HepG2 (cell line): Measurements from ENCODE around the gene USF2. TPM values are rescaled to one million over a fixed set of nuclear protein-coding genes. Genes with fewer than 3 reads are reported as not detected.

ENCODE experiments used
- DMAP1 ChIP-seq: IDR thresholded peaks from 2 replicates; pipeline ENCODE4 v1.6.1; 2016
- ETV5 ChIP-seq: IDR thresholded peaks from 2 replicates; pipeline ENCODE4 v1.6.1; 2018; ENCODE audit warnings: missing biosample characterization, missing genetic modification reagents, inconsistent platforms, borderline replicate concordance
- FOXO1 ChIP-seq: sonication (generic); formaldehyde crosslinking; IDR thresholded peaks from 2 replicates; pipeline ENCODE4 v1.4.0; 2020; ENCODE audit warnings: missing genetic modification reagents
- FOXP4 ChIP-seq: sonication (generic); formaldehyde crosslinking; IDR thresholded peaks from 2 replicates; pipeline ENCODE4 v1.4.0; 2020; ENCODE audit warnings: missing genetic modification reagents
- HNF4A ChIP-seq: sonication (generic); formaldehyde crosslinking; IDR thresholded peaks from 2 replicates; pipeline ENCODE4 v1.4.0; 2020; ENCODE audit warnings: missing genetic modification reagents
- KDM5B ChIP-seq: sonication (generic); formaldehyde crosslinking; IDR thresholded peaks from 2 replicates; pipeline ENCODE4 v1.4.0; 2020; ENCODE audit warnings: missing genetic modification reagents, mild to moderate bottlenecking, borderline replicate concordance
- MLX ChIP-seq: IDR thresholded peaks from 2 replicates; pipeline ENCODE4 v1.6.1; 2016
- PATZ1 ChIP-seq: sonication (generic); formaldehyde crosslinking; IDR thresholded peaks from 2 replicates; pipeline ENCODE4 v1.4.0; 2020; ENCODE audit warnings: missing genetic modification reagents
- PITX1 ChIP-seq: sonication (generic); formaldehyde crosslinking; IDR thresholded peaks from 2 replicates; pipeline ENCODE4 v1.5.1; 2020; ENCODE audit warnings: mild to moderate bottlenecking, missing genetic modification reagents
- RARA ChIP-seq: IDR thresholded peaks from 2 replicates; pipeline ENCODE4 v1.6.1; 2016; ENCODE audit warnings: missing genetic modification reagents, missing compliant biosample characterization
- SAP130 ChIP-seq: IDR thresholded peaks from 2 replicates; pipeline ENCODE4 v1.6.1; 2016; ENCODE audit warnings: low read depth
- SOX5 ChIP-seq: IDR thresholded peaks from 2 replicates; pipeline ENCODE4 v1.6.1; 2016; ENCODE audit warnings: borderline replicate concordance
- TFE3 ChIP-seq: IDR thresholded peaks from 2 replicates; pipeline ENCODE4 v1.6.1; 2016
- ZNF609 ChIP-seq: sonication (generic); formaldehyde crosslinking; IDR thresholded peaks from 2 replicates; pipeline ENCODE4 v1.4.0; 2020; ENCODE audit warnings: mild to moderate bottlenecking, missing genetic modification reagents, borderline replicate concordance
- ZSCAN12 ChIP-seq: sonication (generic); formaldehyde crosslinking; IDR thresholded peaks from 2 replicates; pipeline ENCODE4 v1.9.0; 2021; ENCODE audit warnings: mild to moderate bottlenecking, missing genetic modification reagents
- polyA plus RNA-seq, 8 experiments: library from polyadenylated mRNA; depleted of rRNA in 3 of 8; stranded (reverse) in 7 of 8; unstranded in 1 of 8; fragments of >200 nt; fragmentation: Illumina TruSeq in 4 of 8; extraction: Trizol in 4 of 8; gene quantifications; 2 replicates each; pipeline versions ENCODE4 v1.2.1 to v1.2.3, GENCODE V29; 2011 to 2016; ENCODE audit warnings: low read depth in 4 of 8, missing spikeins in 1 of 8, mixed read lengths in 1 of 8; ENCODE audit not compliant: insufficient read depth in 1 of 8
- total RNA-seq, 5 experiments: library from RNA; depleted of rRNA; stranded (reverse); fragments of >200 nt; fragmentation: Illumina TruSeq; extraction: Trizol; gene quantifications; 2 replicates each; pipeline ENCODE4 v1.2.3, GENCODE V29; 2016; ENCODE audit warnings: low read depth in 1 of 5

The USF2 gene
- total and polyA plus RNA-seq, 2 of the 13 experiments (the other 11 are each of a cell fraction or from before 2014, with no cell fraction given), result 54.9 to 106 TPM

- TF ChIP-seq SOX5 (CRISPR knock-in tag), result 0 out of 2 replicates have a peak, but pooled peaks have one; percentile 31
- peak; percentile 68; the same call in 1 of the 2 replicates for TF ChIP-seq FOXO1 (CRISPR knock-in tag)
- peak; percentile 33; the same call in 1 of the 2 replicates for TF ChIP-seq PATZ1 (CRISPR knock-in tag)
- TF ChIP-seq HNF4A (CRISPR knock-in tag), result peak; percentile 91
- TF ChIP-seq DMAP1, result 0 out of 2 replicates have a peak, but pooled peaks have one; percentile 25
- no peak for TF ChIP-seq PITX1
- TF ChIP-seq TFE3 (CRISPR knock-in tag), result peak; percentile 37; the same call in 1 of the 2 replicates
- peak; percentile 72 for TF ChIP-seq FOXP4 (CRISPR knock-in tag)
- TF ChIP-seq ETV5 (CRISPR knock-in tag), result peak; percentile 41; the same call in 1 of the 2 replicates
- TF ChIP-seq ZNF609 (CRISPR knock-in tag), result peak; percentile 36; the same call in 1 of the 2 replicates
- TF ChIP-seq KDM5B, result peak; percentile 75; the same call in 1 of the 2 replicates
- TF ChIP-seq MLX (CRISPR knock-in tag), result 0 out of 2 replicates have a peak, but pooled peaks have one; percentile 18
- no peak for TF ChIP-seq ZSCAN12 (CRISPR knock-in tag)
- peak; percentile 44; the same call in 1 of the 2 replicates for TF ChIP-seq RARA
- TF ChIP-seq SAP130 (CRISPR knock-in tag), result peak; percentile 50
These were observed 47.8 kb downstream of the USF2 start (continued) for GRCh38 chr19:35316560-35316959.
